22Rv1 (cell line): Measurements from ENCODE around the gene CHST15.

ENCODE experiments used
- H3K27ac ChIP-seq: fragments of 450-650 bp; 2 replicates; pipeline ENCODE4 v1.5.1; 2017
- ZFX ChIP-seq: fragments of 450-650 bp; IDR thresholded peaks from 2 replicates; pipeline ENCODE4 v1.6.1; 2017; ENCODE audit warnings: antibody characterized with exemption, borderline replicate concordance
- TF ChIP-seq, protein P1 (sequence below): fragments of 450-650 bp; IDR thresholded peaks from 2 replicates; pipeline ENCODE4 v1.5.1; 2017; ENCODE audit warnings: mild to moderate bottlenecking

CHST15 gene

DNA sequence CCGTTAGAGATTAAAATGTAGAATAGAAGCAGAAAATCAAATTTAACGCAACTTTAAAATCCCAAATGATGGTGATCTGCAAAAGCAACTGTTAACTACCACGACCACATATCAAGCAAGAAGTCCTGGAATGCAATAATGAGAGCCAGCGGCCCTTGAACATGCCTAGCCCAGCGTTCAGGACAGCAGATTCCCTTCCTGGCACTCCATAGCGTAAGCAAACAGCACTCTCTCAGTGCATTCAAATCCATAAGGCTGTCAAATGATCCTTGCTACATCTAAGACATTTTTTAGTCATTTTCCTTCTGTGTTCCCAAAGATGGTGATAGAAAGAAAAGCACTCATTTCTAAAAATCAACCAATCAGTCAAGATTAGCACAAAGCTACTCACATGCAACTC, 48.1 kb downstream of the CHST15 start:
- no peak overlapping the region for H3K27ac ChIP-seq
- TF ChIP-seq, protein P1, sequence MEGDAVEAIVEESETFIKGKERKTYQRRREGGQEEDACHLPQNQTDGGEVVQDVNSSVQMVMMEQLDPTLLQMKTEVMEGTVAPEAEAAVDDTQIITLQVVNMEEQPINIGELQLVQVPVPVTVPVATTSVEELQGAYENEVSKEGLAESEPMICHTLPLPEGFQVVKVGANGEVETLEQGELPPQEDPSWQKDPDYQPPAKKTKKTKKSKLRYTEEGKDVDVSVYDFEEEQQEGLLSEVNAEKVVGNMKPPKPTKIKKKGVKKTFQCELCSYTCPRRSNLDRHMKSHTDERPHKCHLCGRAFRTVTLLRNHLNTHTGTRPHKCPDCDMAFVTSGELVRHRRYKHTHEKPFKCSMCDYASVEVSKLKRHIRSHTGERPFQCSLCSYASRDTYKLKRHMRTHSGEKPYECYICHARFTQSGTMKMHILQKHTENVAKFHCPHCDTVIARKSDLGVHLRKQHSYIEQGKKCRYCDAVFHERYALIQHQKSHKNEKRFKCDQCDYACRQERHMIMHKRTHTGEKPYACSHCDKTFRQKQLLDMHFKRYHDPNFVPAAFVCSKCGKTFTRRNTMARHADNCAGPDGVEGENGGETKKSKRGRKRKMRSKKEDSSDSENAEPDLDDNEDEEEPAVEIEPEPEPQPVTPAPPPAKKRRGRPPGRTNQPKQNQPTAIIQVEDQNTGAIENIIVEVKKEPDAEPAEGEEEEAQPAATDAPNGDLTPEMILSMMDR = no peak
- no peak for TF ChIP-seq ZFX

DNA sequence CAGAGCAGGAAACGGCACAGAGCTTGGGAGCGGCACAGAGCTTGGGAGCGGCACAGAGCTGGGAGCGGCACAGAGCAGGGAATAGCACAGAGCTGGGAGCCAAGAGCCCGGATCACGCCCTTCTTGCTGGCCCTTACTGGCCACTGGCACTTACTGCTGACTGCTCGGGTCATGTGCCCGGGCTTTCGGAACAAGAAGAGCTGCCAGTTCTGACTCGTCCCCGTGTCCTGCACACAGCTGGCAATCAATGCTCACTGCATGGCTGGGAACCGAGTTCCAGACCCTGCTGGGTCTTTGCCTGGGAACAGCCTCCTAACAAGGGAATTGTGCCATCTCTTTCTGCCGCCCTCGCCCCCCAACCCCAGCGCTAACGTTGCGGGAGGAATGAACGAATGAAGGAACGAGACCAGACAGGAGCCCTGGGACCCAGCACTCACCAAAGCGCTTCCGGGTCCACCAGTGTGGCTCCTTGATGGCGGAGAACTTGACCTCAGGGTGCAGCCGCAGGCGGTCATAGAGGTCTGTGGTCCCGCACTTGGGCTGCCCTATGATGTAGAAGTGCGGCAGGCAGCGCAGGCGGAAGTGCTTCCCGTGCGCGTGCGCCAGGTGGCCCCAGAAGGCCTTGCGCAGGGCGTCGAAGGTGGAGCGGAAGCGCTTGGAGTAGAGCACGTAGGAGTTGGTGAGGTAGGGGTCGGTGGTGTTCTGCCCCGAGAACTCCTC, 49.1 kb downstream of the CHST15 start:
- no peak for TF ChIP-seq ZFX
- TF ChIP-seq, protein P1 = no peak
- no peak overlapping the region for H3K27ac ChIP-seq

DNA sequence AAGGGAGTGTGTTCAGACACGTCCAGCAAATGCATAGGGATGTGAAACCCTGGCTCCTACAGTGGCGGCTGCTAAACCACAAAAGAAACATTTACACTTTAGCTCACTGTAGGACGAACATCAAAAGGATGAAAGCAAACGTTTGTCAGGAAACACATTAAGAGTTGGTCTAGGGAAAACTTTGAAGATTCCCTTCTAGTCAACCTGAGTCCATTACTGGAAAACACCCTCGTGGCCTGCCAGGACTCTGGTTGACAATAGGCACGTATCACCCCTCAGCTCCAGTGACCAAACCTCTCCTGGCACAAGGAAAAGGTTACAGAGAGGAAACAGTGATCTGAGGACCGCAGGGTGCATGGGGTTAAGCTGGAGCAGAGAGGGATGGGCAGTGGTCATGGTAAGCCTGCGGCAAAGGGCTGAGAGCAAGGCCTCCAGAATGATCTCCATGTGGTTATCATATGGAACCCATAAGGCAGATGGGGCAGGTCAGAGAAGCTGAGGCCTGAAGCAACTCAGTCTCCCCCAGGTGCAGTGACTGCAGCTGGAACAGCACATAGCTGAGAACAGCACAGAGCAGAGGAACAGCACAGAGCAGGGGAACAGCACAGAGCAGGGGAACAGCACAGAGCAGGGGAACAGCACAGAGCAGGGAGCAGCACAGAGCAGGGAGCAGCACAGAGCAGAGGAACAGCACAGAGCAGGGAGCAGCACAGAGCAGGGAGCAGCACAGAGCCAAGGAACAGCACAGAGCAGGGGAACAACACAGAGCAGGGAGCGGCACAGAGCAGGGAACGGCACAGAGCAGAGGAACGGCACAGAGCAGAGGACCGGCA, 49.9 kb downstream of the CHST15 start:
- H3K27ac ChIP-seq = no peak overlapping the region
- no peak for TF ChIP-seq ZFX
- TF ChIP-seq, protein P1 = no peak

DNA sequence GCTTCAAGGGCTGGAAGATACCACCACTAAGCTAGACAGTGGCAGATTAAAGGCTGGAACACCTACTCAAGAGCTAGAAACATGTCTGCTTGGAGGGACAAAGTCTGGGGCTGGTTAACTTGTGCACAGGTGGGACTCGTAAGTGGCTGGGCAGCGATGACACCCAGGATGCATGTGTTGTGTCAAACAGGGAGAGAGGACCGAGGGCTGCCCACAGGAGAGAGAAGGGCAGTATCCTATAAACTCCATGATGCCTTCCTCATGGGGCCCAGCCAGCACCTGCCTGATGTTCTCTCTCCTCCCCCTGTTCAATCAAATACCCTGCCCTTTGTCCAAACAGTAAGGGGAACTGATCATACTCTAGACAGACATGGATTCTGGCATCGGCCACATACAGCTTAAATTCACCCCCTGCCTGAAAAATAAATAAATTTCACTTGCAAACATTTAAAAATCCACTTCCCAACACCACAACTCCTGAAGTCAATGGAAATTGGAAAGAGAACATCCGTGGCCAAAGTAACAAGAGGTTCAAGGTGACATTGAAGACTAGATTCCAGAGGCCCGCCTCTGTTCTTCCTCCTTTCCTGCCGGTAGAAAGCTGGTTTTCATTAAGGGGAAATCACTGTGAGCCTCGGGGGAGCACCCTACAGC, 50.6 kb downstream of the CHST15 start:
- TF ChIP-seq, protein P1 = no peak
- no peak overlapping the region for H3K27ac ChIP-seq

DNA sequence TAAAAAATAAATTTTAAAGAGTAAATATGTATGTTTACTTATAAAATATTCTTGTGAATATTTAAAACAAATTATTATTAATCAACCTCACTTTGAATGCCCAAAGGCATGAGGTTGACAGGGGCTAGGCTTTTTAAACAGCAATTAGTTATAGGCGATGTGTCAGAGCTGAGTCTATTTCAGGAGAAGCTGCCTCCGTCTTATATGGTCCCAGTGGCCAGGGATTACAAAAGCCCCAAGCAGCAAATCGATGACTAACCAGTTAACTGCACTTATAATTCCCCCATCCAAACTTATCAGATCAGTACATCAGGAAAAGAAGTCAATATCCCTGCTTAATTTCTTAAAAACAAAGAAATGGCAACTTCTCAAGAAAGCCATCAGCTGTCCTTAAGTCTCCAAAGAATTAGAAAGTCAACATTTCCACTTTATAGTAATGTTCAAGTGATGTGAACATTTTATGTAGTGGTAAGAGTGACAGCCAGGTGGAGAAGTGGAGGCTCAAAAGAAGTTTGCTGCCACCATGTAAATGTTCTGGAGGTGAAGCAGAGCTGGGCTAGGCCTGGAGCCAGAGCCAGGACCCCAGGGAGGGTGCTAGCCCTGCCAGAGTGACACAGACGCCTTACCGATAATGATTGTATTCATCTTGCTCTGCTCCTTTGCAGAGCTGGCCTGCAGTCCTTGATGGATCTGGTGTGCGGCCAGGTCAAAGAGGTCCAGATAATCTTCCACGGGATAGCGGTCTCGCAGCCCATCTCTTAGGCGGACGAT, 51.5 kb downstream of the CHST15 start:
- TF ChIP-seq ZFX = no peak
- TF ChIP-seq, protein P1 = no peak
- no peak overlapping the region for H3K27ac ChIP-seq

DNA sequence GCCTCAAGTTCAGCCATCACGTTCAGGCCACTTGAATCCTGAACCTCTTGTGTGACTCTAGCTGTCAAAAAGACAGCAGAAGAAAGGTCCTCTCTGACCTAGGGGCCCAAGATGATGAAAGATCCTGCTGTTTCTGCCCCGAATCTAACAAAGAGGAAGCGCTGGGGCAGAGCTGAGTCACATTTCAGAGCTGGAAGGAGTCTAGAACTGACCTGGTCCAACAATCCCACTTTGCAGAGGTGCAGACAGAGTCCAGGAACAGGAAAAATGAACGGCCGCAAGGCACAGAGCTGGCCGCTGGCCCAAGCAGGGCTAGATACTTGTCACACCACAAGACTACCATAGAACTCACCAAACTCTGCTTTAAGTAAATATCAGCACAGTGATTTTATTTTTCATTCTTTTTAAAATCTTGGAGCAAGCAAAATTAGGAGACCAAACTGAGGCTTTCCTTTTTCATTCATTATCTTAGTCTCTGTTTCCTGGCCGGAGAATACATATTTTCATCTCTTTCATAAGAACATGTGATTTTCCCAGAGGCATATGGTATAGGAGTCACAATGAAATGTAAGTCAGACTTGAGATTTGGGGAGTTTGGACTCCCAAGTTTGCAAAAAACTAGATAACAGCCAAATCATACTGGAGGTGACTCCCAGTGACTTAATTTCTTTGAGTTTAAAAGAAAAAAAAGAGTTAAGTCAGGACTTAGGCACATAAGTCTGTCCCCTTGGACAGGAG, 52.8 kb downstream of the CHST15 start:
- TF ChIP-seq ZFX = no peak
- TF ChIP-seq, protein P1 = no peak
- H3K27ac ChIP-seq = no peak overlapping the region
